ENCODE results near the gene LMTK3. TPM values are rescaled to one million over a fixed set of nuclear protein-coding genes. Genes with fewer than 3 reads are reported as not detected.
A peak's percentile ranks its signal among the peaks of the same experiment; 100 is the strongest.

LMTK3 gene
- total RNA-seq, 1 experiment from 2014 or later: 4.2 TPM

GRCh38 chr19:48461651-48461981 is 50.0 kb downstream of the LMTK3 start:
- DNase-seq (ENCODE audit: low read depth): no peak
- in situ Hi-C loops (cut with HindIII; ENCODE audit: low pct_unique_long_range_greater_than_20kb, low sequenced_read_pairs): no loop called here

- no peak for DNase-seq (ENCODE audit: low read depth)
- in situ Hi-C loops (cut with HindIII; ENCODE audit: low pct_unique_long_range_greater_than_20kb, low sequenced_read_pairs): no loop called here
Observed at GRCh38 chr19:48458016-48458415, 53.6 kb downstream of the LMTK3 start.

- in situ Hi-C loops (cut with HindIII; ENCODE audit: low pct_unique_long_range_greater_than_20kb, low sequenced_read_pairs): no loop called here
Observed at GRCh38 chr19:48456864-48457263, 54.8 kb downstream of the LMTK3 start.

GRCh38 chr19:48455908-48456562 is 55.6 kb downstream of the LMTK3 start:
- DNase-seq (ENCODE audit: low read depth): no peak
- in situ Hi-C loops (cut with HindIII; ENCODE audit: low pct_unique_long_range_greater_than_20kb, low sequenced_read_pairs): no loop called here

More at GRCh38 chr19:48456864-48457263, 54.8 kb downstream of the LMTK3 start:
- DNase-seq (ENCODE audit: low read depth): no peak

- in situ Hi-C loops (cut with HindIII; ENCODE audit: low pct_unique_long_range_greater_than_20kb, low sequenced_read_pairs): no loop called here
- no peak for DNase-seq (ENCODE audit: low read depth)
Observed at GRCh38 chr19:48455171-48455907, 56.3 kb downstream of the LMTK3 start, which contains the start of gene KCNJ14. TSS of gene KCNJ14 (plus strand) at chr19:48455574. CDS start at chr19:48461725, 6,151 bp downstream.

GRCh38 chr19:48454150-48454730 is 57.4 kb downstream of the LMTK3 start:
- in situ Hi-C loops (cut with HindIII; ENCODE audit: low pct_unique_long_range_greater_than_20kb, low sequenced_read_pairs): no loop called here
- no peak for DNase-seq (ENCODE audit: low read depth)

- no peak for DNase-seq (ENCODE audit: low read depth)
- in situ Hi-C loops (cut with HindIII; ENCODE audit: low pct_unique_long_range_greater_than_20kb, low sequenced_read_pairs): no loop called here
Observed at GRCh38 chr19:48452289-48453190, 59.1 kb downstream of the LMTK3 start.

GRCh38 chr19:48451624-48452023 is 60.0 kb downstream of the LMTK3 start:
- in situ Hi-C loops (cut with HindIII; ENCODE audit: low pct_unique_long_range_greater_than_20kb, low sequenced_read_pairs): no loop called here
- DNase-seq (ENCODE audit: low read depth): no peak

- DNase-seq (ENCODE audit: low read depth): no peak
- in situ Hi-C loops (cut with HindIII; ENCODE audit: low pct_unique_long_range_greater_than_20kb, low sequenced_read_pairs): no loop called here
Observed at GRCh38 chr19:48450863-48451262, 60.8 kb downstream of the LMTK3 start.

- in situ Hi-C loops (cut with HindIII; ENCODE audit: low pct_unique_long_range_greater_than_20kb, low sequenced_read_pairs): no loop called here
- DNase-seq (ENCODE audit: low read depth): no peak
Observed at GRCh38 chr19:48450441-48450840, 61.2 kb downstream of the LMTK3 start.

- DNase-seq (ENCODE audit: low read depth): no peak
- in situ Hi-C loops (cut with HindIII; ENCODE audit: low pct_unique_long_range_greater_than_20kb, low sequenced_read_pairs): no loop called here
Observed at GRCh38 chr19:48448563-48448962, 63.1 kb downstream of the LMTK3 start.

- no peak for DNase-seq (ENCODE audit: low read depth)
- in situ Hi-C loops (cut with HindIII; ENCODE audit: low pct_unique_long_range_greater_than_20kb, low sequenced_read_pairs): no loop called here
Observed at GRCh38 chr19:48446579-48446978, 65.1 kb downstream of the LMTK3 start.

GRCh38 chr19:48445606-48446481 is 65.8 kb downstream of the LMTK3 start, which contains the start of gene GRWD1:
TSS of gene GRWD1 (plus strand) at chr19:48445983. CDS start at chr19:48446006, 23 bp downstream.
- DNase-seq (ENCODE audit: low read depth): peak; percentile 98
- in situ Hi-C loops (cut with HindIII; ENCODE audit: low pct_unique_long_range_greater_than_20kb, low sequenced_read_pairs): no loop called here

GRCh38 chr19:48445256-48445605 is 66.4 kb downstream of the LMTK3 start:
- in situ Hi-C loops (cut with HindIII; ENCODE audit: low pct_unique_long_range_greater_than_20kb, low sequenced_read_pairs): no loop called here
- no peak for DNase-seq (ENCODE audit: low read depth)

- in situ Hi-C loops (cut with HindIII; ENCODE audit: low pct_unique_long_range_greater_than_20kb, low sequenced_read_pairs): no loop called here
- DNase-seq (ENCODE audit: low read depth): no peak
Observed at GRCh38 chr19:48444936-48445200, 66.8 kb downstream of the LMTK3 start.

GRCh38 chr19:48444129-48444935 is 67.3 kb downstream of the LMTK3 start:
- in situ Hi-C loops (cut with HindIII; ENCODE audit: low pct_unique_long_range_greater_than_20kb, low sequenced_read_pairs): no loop called here

GRCh38 chr19:48443731-48444128 is 67.9 kb downstream of the LMTK3 start:
- in situ Hi-C loops (cut with HindIII; ENCODE audit: low pct_unique_long_range_greater_than_20kb, low sequenced_read_pairs): no loop called here

More at GRCh38 chr19:48444129-48444935, 67.3 kb downstream of the LMTK3 start:
- DNase-seq (ENCODE audit: low read depth): no peak

More at GRCh38 chr19:48443731-48444128, 67.9 kb downstream of the LMTK3 start:
- DNase-seq (ENCODE audit: low read depth): no peak

All from Caki2 (cell line).